ENCODE data around the gene EIF4EBP3.

- TF ChIP-seq CTCF (IDR thresholded peaks at IDR 0.05; ENCODE audit: extremely low read depth in 1 of 2, insufficient read depth in 1 of 2, low read depth in 1 of 2, low read length in 2 of 2) (no peak), POLR2AphosphoS5 (IDR thresholded peaks at IDR 0.05; ENCODE audit: insufficient read depth, low read depth, low read length) (no peak), EZH2 (IDR thresholded peaks at IDR 0.05; ENCODE audit: borderline replicate concordance, low read depth, low read length, severe bottlenecking) (no peak), GATA2 (IDR thresholded peaks at IDR 0.05; ENCODE audit: insufficient read depth, insufficient read length, low read depth, low read length) (no peak), JUN (IDR thresholded peaks at IDR 0.05; ENCODE audit: borderline replicate concordance, insufficient read depth, insufficient read length, low read depth) (no peak), POLR2A (IDR thresholded peaks at IDR 0.05; ENCODE audit: low read depth, low read length) (no peak)
- TF ChIP-seq, protein P1, sequence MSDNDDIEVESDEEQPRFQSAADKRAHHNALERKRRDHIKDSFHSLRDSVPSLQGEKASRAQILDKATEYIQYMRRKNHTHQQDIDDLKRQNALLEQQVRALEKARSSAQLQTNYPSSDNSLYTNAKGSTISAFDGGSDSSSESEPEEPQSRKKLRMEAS (IDR thresholded peaks at IDR 0.05; ENCODE audit: insufficient read depth, insufficient read length): no peak
These were observed 48.3 kb downstream of the EIF4EBP3 start for GRCh38 chr5:140595538-140596300.

Measured in endothelial cell of umbilical vein (primary cell).